Activated CD4-positive, alpha-beta memory T cell treated with anti-CD3 and anti-CD28 coated beads for 36 hours (primary cell): Measurements from ENCODE around the gene EFNA5. TPM values are rescaled to one million over a fixed set of nuclear protein-coding genes. Genes with fewer than 3 reads are reported as not detected.

Experiments used
- CTCF ChIA-PET: fragments of 350-600 bp; sonication (Branson Sonifier 250); formaldehyde crosslinking; loops from one replicate; lab custom pipeline; 2021; ENCODE audit warnings: antibody characterized with exemption, inconsistent platforms; lab: Charles Lee
- POLR2A ChIA-PET: fragments of 350-600 bp; sonication (Branson Sonifier 250); formaldehyde crosslinking; loops from one replicate; lab custom pipeline; 2021; ENCODE audit warnings: antibody characterized with exemption; lab: Charles Lee
- DNase-seq: peaks from one replicate; pipeline ENCODE4 v3.0.0-alpha.2; 2020
- H3K27ac Mint-ChIP-seq: one replicate; pipeline ENCODE4 v1.8.0; 2021; ENCODE audit warnings: mixed read lengths
- H3K27me3 Mint-ChIP-seq: one replicate; pipeline ENCODE4 v1.8.0; 2021; ENCODE audit warnings: mixed read lengths
- H3K36me3 Mint-ChIP-seq: one replicate; pipeline ENCODE4 v1.8.0; 2021; ENCODE audit warnings: mixed read lengths
- H3K4me1 Mint-ChIP-seq: one replicate; pipeline ENCODE4 v1.8.0; 2021; ENCODE audit warnings: low read depth, mixed read lengths
- H3K4me3 Mint-ChIP-seq: one replicate; pipeline ENCODE4 v1.8.0; 2021; ENCODE audit warnings: mild to moderate bottlenecking, mixed read lengths
- H3K9me3 Mint-ChIP-seq: one replicate; pipeline ENCODE4 v1.8.0; 2021; ENCODE audit warnings: mixed read lengths
- intact Hi-C: fragments of 100-400 bp; cut with micrococcal nuclease; formaldehyde crosslinking; loops from one replicate; pipeline ENCODE4 v1.15.1; 2023
- total RNA-seq, 2 experiments: library from RNA; stranded (reverse); gene quantifications; one replicate each; pipeline ENCODE4 v1.2.3, GENCODE V29; 2021

EFNA5 gene
- total RNA-seq, 2 experiments from 2014 or later = not detected

DNA sequence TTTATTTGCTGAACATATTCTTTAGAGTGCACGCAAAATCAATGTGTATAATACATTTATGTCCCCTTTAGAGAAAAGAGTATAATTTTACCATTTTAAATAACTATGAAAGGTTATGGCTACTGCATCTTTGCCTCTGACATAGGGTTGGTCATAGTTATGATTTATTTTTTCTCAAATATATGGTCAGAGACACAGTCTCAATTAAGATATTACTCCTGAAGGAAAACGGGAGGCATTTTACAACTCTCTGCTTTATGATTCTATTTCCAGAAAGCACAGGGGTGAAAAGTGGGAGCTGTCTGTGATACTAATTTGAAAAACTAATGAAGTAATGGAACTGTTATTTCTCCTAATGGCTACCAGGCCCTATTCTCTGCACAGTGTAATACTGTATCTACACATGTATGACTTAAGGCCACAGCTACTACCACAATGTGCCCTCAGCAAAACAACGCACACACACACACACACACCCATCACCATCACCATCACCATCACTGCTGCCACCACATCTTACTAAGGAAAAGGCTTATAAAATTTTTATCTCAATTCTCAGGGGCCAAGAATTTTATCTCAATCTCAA lies 262.9 kb downstream of the EFNA5 start:
- DNase-seq = no peak
- Mint-ChIP-seq H3K4me3 (no peak overlapping the region), H3K27ac (no peak overlapping the region), H3K36me3 (no peaks in the 10 kb centered on the region), H3K27me3 (peaks cover 4% of the 10 kb centered on the region), H3K4me1 (no peaks in the 10 kb centered on the region), H3K9me3 (no peaks in the 10 kb centered on the region)
- intact Hi-C loops = no loop called here
- CTCF ChIA-PET = no interaction called here
- POLR2A ChIA-PET = no interaction called here

GRCh38 chr5:107404595-107405374 lies 266.0 kb downstream of the EFNA5 start:
- intact Hi-C loops = no loop called here

DNA sequence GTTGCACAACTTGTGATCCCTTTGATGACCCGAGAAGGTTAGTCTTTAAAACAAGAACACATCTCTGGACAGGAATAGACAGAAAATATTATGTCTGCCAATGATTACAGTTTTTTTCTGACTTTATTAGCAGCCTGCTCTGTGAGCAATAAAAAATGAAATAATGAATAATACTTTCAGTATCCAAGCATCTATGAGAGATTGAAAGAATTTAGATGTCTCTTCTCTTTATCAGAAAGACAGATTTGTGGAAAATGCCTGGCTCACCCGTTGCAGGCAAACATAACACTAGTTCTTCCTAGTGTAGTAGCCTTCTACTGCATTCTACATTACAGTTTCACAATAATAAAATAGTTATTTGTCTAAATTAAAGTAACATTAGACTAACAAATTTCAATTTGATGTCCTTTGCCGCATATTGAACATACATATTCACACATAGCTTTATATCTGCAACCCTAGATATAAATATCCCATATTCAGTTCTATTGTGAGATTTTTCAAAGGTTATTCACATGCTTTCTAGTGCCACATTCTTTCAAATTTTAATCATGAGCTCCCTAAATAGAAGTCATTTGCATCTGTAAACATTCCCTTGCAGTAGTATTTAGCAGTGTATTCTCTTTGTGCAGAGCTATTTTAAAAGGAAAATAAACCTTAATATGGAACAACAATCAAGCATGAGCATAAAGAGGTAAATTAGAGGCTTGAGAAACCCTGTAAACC lies 267.3 kb downstream of the EFNA5 start:
- Mint-ChIP-seq H3K4me1 (peaks cover 2% of the 10 kb centered on the region), H3K4me3 (no peak overlapping the region), H3K27me3 (peaks cover 3% of the 10 kb centered on the region), H3K27ac (no peak overlapping the region), H3K9me3 (no peaks in the 10 kb centered on the region), H3K36me3 (no peaks in the 10 kb centered on the region)
- CTCF ChIA-PET = no interaction called here
- no peak for DNase-seq
- POLR2A ChIA-PET = no interaction called here
- intact Hi-C loops = no loop called here

More at GRCh38 chr5:107404595-107405374, 266.0 kb downstream of the EFNA5 start:
- Mint-ChIP-seq H3K36me3 (no peaks in the 10 kb centered on the region), H3K27ac (no peak overlapping the region), H3K4me3 (no peak overlapping the region), H3K4me1 (peaks cover 2% of the 10 kb centered on the region), H3K27me3 (peaks cover 5% of the 10 kb centered on the region), H3K9me3 (no peaks in the 10 kb centered on the region)
- ChIA-PET POLR2A (no interaction called here), CTCF (no interaction called here)
- DNase-seq = no peak

- Mint-ChIP-seq H3K27ac (no peak overlapping the region), H3K27me3 (peaks cover 6% of the 10 kb centered on the region), H3K4me3 (no peak overlapping the region), H3K9me3 (no peaks in the 10 kb centered on the region), H3K36me3 (no peaks in the 10 kb centered on the region), H3K4me1 (peaks cover 2% of the 10 kb centered on the region)
- intact Hi-C loops = no loop called here
- ChIA-PET POLR2A (no interaction called here), CTCF (no interaction called here)
- DNase-seq = no peak
Measured at GRCh38 chr5:107402434-107403227, 268.1 kb downstream of the EFNA5 start.

GRCh38 chr5:107401470-107402122 lies 269.1 kb downstream of the EFNA5 start:
- Mint-ChIP-seq H3K9me3 (no peaks in the 10 kb centered on the region), H3K4me3 (no peak overlapping the region), H3K27me3 (peaks cover 6% of the 10 kb centered on the region), H3K36me3 (no peaks in the 10 kb centered on the region), H3K4me1 (peaks cover 2% of the 10 kb centered on the region), H3K27ac (no peak overlapping the region)
- ChIA-PET POLR2A (no interaction called here), CTCF (interaction anchor here (0.6 kb wide), 1 partner anchor 169 kb away, joined by 3 read pairs; no protein-coding TSS in a partner anchor)
- no peak for DNase-seq
- intact Hi-C loops = no loop called here

DNA sequence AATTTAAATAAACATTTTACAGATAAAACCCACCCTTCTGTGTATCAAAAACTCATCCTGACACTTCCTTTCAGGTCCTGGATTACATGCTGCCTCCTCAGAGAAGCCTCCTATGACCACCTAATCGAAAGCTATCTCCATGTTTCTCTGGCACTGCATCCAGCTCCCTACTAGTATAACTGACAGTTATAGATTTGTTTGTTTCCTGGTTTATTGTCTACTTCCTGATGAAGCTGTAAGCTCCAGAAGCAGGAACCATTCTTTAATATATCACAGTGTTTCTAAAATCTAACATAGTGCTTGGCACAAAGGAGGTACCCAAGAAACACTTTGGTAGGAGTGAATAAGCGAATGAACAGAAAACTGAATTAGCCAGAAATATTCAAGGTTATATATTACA lies 270.4 kb downstream of the EFNA5 start:
- Mint-ChIP-seq H3K27me3 (peaks cover 4% of the 10 kb centered on the region), H3K27ac (no peak overlapping the region), H3K9me3 (no peaks in the 10 kb centered on the region), H3K4me3 (no peak overlapping the region), H3K4me1 (peaks cover 2% of the 10 kb centered on the region), H3K36me3 (no peaks in the 10 kb centered on the region)
- ChIA-PET POLR2A (no interaction called here), CTCF (no interaction called here)
- no peak for DNase-seq
- intact Hi-C loops = no loop called here

- POLR2A ChIA-PET = no interaction called here
- no peak overlapping the region for H3K27ac Mint-ChIP-seq
Measured at GRCh38 chr5:107398703-107399102, 272.0 kb downstream of the EFNA5 start.

DNA sequence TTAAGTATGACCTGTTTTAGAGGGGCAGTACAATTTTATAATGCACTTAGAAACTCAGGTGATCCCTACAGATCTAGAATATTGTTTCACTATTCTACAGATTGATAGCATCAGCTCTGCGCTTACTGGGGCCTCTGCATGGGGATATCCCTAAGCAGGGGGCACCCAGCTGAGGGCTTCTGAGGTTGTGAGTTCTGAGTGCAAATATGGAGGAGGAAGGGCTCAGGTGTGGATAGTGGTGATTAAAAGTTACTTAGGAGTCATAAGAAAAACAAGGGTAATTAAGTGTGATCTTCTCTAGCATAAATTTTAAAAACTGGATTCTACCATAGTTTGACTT lies 274.4 kb downstream of the EFNA5 start:
- CTCF ChIA-PET = interaction anchor here (0.7 kb wide), 1 partner anchor 176 kb away, joined by 3 read pairs; no protein-coding TSS in a partner anchor
- H3K4me3 Mint-ChIP-seq = no peak overlapping the region
- H3K9me3 Mint-ChIP-seq = no peaks in the 10 kb centered on the region

More at GRCh38 chr5:107398703-107399102, 272.0 kb downstream of the EFNA5 start:
- H3K4me1 Mint-ChIP-seq = peaks cover 2% of the 10 kb centered on the region
- no peaks in the 10 kb centered on the region for H3K36me3 Mint-ChIP-seq
- no peak for DNase-seq
- no peak overlapping the region for H3K4me3 Mint-ChIP-seq
- CTCF ChIA-PET = no interaction called here
- intact Hi-C loops = no loop called here
- H3K27me3 Mint-ChIP-seq = peaks cover 4% of the 10 kb centered on the region
- no peaks in the 10 kb centered on the region for H3K9me3 Mint-ChIP-seq

GRCh38 chr5:107395632-107396350 lies 274.9 kb downstream of the EFNA5 start:
- no peak overlapping the region for H3K4me3 Mint-ChIP-seq

More for the DNA sequence above, 274.4 kb downstream of the EFNA5 start:
- peaks cover 2% of the 10 kb centered on the region for H3K4me1 Mint-ChIP-seq
- no peak overlapping the region for H3K27ac Mint-ChIP-seq
- intact Hi-C loops = no loop called here
- DNase-seq = no peak
- POLR2A ChIA-PET = no interaction called here
- H3K27me3 Mint-ChIP-seq = peaks cover 4% of the 10 kb centered on the region
- no peaks in the 10 kb centered on the region for H3K36me3 Mint-ChIP-seq

DNA sequence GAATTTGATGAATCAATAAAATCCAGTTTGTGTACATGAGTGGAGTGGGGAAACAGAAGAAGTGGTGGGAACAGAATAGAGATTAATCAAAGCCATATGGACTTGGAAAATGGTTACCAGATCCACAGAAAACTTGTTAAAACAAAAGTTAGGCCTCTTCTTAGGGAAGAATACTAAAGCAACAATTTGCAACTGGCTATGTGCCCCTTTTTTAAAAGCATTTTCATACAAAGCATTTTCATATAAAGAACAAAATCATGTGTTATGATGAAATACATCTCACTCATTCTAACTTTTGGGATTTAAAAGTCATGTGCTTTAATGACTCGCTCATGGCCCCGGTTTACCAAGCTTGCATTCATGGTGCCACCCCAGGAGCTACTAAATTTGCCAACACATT lies 276.9 kb downstream of the EFNA5 start:
- Mint-ChIP-seq H3K9me3 (no peaks in the 10 kb centered on the region), H3K27ac (no peak overlapping the region), H3K27me3 (peaks cover 3% of the 10 kb centered on the region), H3K4me3 (no peak overlapping the region), H3K36me3 (no peaks in the 10 kb centered on the region), H3K4me1 (peaks cover 10% of the 10 kb centered on the region)
- intact Hi-C loops = no loop called here
- no peak for DNase-seq
- POLR2A ChIA-PET = no interaction called here
- CTCF ChIA-PET = no interaction called here

More at GRCh38 chr5:107395632-107396350, 274.9 kb downstream of the EFNA5 start:
- Mint-ChIP-seq H3K27me3 (peaks cover 4% of the 10 kb centered on the region), H3K36me3 (no peaks in the 10 kb centered on the region), H3K27ac (no peak overlapping the region), H3K4me1 (no peaks in the 10 kb centered on the region), H3K9me3 (no peaks in the 10 kb centered on the region)
- intact Hi-C loops = no loop called here
- CTCF ChIA-PET = interaction anchor here (0.7 kb wide), 1 partner anchor 177 kb away, joined by 3 read pairs; no protein-coding TSS in a partner anchor
- DNase-seq = no peak
- POLR2A ChIA-PET = no interaction called here

- ChIA-PET CTCF (no interaction called here), POLR2A (no interaction called here)
- H3K4me1 Mint-ChIP-seq = peaks cover 27% of the 10 kb centered on the region
- H3K4me3 Mint-ChIP-seq = no peak overlapping the region
- no peak overlapping the region for H3K27ac Mint-ChIP-seq
- H3K27me3 Mint-ChIP-seq = no peaks in the 10 kb centered on the region
- H3K36me3 Mint-ChIP-seq = no peaks in the 10 kb centered on the region
- DNase-seq = no peak
- no peaks in the 10 kb centered on the region for H3K9me3 Mint-ChIP-seq
- intact Hi-C loops = loop anchor here (2.0 kb wide), 1 partner anchor 17 kb away; no protein-coding TSS in a partner anchor
Measured at GRCh38 chr5:107391787-107392186, 278.9 kb downstream of the EFNA5 start.
